C4-2B (cell line): ENCODE data around the gene PACS2.

Source experiments
- H3K27ac ChIP-seq: fragments of 450-650 bp; 2 replicates; pipeline ENCODE4 v1.5.1; 2017
- CTCF ChIP-seq: fragments of 450-650 bp; conservative IDR thresholded peaks from 2 replicates; pipeline ENCODE4 v1.5.1; 2017; ENCODE audit warnings: mild to moderate bottlenecking
- ZFX ChIP-seq: fragments of 450-650 bp; IDR thresholded peaks from 2 replicates; pipeline ENCODE4 v1.6.1; 2017

The PACS2 gene

GRCh38 chr14:105376521-105377440 is 62.2 kb downstream of the PACS2 start:
- no peak overlapping the region for H3K27ac ChIP-seq
- no peak for TF ChIP-seq ZFX
- TF ChIP-seq CTCF: no peak

DNA sequence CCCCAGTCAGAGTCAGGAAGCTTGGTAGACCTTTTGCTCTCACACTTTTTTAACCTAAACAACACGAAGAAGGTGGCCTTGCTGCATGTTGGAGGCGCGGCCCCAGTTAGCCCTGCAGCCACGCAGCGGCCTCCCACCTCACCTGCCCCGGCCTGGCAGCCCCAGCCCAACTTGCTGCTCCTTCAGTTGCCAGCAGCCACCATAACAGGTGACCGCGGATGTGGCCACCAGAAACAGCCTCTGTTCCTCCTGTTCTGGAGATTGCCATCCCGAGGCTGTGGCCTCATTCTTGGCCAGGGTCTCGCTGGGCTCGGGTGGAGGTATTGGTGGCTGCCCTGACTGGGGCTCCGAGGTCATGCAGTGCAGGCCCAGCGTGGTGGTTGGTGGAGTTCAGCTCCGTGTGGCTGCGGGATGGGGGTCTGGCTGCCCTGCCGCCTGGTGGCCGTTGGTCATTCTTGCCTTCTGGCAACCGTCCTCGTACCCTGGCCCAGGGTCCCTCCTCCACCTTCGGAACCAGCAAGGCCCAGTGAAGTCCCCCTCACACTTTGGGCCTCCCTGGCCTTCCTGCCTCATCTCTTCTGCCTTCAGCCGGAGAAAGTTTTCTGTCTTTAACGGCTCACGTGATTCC is 63.1 kb downstream of the PACS2 start:
- TF ChIP-seq ZFX (no peak), CTCF (no peak)
- no peak overlapping the region for H3K27ac ChIP-seq

- no peak overlapping the region for H3K27ac ChIP-seq
- TF ChIP-seq CTCF (no peak), ZFX (no peak)
Measured at GRCh38 chr14:105378199-105378598, 63.7 kb downstream of the PACS2 start.

DNA sequence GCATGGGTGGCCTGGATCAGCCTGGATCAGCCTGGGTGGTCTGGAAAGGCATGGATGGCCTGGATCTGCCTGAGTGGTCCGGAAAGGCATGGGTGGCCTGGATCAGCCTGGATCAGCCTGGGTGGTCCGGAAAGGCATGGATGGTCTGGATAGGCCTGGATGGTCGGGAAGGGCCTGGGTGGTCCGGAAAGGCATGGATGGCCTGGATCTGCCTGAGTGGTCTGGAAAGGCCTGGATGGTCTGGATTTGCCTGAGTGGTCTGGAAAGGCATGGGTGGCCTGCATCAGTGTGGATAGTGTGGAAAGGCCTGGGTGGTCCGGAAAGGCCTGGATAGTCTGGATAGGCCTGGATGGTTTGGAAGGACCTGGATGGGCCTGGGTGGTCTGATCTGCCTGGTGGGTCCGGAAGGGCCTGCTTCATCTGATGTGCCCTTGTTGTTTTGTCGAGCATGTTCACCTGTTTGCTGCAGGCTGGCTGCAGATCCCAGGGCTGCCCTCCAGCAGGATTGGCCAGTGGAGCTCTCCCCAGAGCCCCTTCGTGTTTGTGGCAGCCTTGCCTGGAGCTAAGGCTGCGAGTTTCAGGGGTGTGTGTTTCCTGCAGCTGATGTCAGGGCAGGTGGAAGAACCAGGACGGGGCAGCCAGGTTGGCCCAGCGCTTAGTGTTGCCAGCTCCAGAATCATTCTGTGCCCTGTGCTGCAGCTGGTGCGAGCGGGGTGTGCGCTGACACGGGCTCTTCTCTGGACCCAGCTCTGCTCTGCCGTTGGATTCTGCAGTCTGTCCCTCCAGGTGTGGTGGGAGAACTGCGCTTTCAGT is 64.5 kb downstream of the PACS2 start:
- TF ChIP-seq ZFX: no peak
- no peak for TF ChIP-seq CTCF
- H3K27ac ChIP-seq: no peak overlapping the region

DNA sequence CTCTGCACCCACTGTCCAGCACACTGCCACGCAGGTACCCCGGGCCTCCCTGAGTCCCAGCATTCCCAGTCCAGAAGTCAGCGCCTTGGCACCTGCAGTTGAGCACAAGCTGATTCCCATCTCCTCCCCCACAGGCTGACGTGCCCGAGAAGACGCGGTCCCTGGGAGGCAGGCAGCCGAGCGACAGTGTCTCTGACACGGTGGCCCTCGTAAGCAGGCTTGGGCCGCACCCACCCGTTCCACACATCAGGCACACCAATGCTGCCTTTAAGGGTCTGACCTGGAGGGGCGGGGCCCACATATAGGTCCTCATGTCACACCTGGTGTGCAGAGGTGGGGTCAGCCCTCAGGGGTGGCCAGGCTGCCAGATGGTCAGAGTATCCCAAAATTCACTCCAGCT is 65.4 kb downstream of the PACS2 start:
- no peak overlapping the region for H3K27ac ChIP-seq
- TF ChIP-seq ZFX (no peak), CTCF (no peak)

DNA sequence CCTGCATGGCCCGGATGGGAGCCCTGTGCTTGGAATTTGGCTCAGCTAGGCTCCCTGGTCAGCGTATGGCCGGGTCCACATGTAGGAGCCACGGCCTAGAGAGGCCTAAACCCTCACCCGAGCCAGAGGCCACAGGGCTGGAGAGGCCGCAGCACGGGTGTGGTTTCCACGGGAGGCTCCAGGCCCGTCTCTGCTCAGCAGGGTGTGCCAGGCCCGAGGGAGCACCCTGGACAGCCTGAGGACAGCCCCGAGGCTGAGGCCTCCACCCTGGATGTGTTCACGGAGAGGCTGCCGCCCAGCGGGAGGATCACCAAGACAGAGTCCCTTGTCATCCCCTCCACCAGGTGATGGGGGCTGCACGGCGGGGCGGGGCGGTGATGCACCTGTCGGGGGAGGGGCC is 66.2 kb downstream of the PACS2 start:
- TF ChIP-seq CTCF (no peak), ZFX (no peak)
- H3K27ac ChIP-seq: no peak overlapping the region
